GM21515 (cell line): ENCODE measurements around the gene CCL18.
A peak's percentile ranks its signal among the peaks of the same experiment; 100 is the strongest.
"Not testable (repeated sequence)": the region's sequence is repeated elsewhere in the genome, so short reads cannot be mapped to it uniquely, and the experiment has no call there.

ENCODE experiments used
- ATAC-seq: cut with Tn5 transposase; IDR thresholded peaks from one replicate; pipeline ENCODE4 v1.9.1; 2021; ENCODE audit not compliant: unreplicated experiment

The CCL18 gene

DNA sequence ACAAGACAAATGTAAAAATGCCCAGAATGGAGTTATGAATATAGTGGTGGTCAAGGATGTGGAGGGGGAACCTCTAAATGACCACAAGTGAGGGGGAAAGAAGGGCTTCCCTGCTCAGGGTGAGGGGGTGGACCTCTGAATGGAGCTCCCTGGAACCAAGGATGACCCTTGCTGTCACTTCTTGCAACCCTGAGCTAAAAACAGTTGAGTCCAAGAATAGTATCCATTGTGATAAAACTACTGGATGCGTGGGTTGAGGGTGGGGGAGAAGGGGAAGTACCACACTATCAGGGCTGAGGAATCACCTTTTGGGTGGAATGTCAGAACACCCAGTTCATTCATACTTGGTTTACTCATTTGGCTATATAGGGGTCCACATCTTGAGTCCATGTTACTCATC lies 34.9 kb downstream of the CCL18 start:
- ATAC-seq: not testable (repeated sequence)

DNA sequence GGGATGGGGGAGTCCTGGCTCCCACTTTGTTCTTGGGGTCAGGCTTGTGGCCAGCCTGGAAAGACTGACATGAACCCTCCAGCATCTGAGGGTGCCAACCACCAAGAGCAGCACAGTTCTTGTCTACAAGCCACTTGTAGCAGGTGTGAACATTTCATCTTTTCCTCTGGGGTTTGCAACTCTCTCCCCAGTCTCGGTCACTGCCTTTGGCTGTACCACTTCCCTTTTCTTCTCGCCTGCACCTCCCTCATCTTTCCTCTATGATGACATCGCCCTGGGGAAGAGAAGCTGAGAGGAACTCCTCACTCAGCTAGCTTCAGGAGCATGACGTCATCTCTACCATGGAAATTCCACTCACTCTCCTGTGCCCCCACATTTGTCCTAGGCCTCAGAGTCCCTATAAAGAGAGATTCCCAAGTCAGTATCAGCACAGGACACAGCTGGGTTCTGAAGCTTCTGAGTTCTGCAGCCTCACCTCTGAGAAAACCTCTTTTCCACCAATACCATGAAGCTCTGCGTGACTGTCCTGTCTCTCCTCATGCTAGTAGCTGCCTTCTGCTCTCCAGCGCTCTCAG lies 39.4 kb downstream of the CCL18 start, which contains the start of gene CCL4:
Gene CCL4 (plus strand): TSS at position 427 of the 575 bp plus-strand sequence. CDS start 79 bp downstream, at position 506.
- peak; percentile 68 for ATAC-seq

DNA sequence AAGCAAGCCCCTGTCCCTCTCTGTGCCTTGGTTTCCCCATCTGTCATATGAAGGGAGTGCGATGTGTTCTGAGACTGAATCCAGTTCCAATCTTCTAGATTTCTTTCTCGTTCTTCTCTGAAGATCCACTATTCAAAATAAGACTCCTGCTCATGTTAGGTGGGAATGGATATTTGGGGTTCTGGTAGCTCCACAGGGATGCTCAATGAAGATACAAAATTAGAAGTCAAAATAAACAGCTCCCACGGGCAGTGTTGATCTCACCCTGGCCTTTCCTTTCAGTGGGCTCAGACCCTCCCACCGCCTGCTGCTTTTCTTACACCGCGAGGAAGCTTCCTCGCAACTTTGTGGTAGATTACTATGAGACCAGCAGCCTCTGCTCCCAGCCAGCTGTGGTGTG lies 40.2 kb downstream of the CCL18 start:
- ATAC-seq: not testable (repeated sequence)

DNA sequence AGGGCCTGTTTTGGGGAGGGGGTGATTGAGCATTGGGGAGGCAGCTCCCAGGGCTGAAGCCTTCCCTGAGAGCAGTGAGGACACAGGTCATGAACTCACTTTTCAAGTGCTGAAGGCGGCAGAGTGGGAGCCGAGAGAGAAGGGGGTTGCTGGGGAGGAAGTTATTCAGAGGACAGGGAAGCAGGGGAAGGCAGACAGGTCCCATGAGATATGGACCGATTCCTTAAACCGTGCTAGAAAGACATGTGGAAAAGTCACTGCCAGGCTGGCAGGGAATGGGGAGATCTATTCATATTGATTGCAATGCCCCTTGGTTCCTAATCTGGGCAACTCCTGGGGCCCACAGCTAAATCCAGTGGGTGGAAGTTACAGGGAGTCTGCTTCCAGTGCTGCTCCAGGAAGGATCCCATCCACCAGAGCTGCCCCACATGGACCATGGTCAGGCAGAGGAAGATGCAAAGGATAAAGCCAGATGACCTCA lies 40.7 kb downstream of the CCL18 start:
- ATAC-seq: no peak

DNA sequence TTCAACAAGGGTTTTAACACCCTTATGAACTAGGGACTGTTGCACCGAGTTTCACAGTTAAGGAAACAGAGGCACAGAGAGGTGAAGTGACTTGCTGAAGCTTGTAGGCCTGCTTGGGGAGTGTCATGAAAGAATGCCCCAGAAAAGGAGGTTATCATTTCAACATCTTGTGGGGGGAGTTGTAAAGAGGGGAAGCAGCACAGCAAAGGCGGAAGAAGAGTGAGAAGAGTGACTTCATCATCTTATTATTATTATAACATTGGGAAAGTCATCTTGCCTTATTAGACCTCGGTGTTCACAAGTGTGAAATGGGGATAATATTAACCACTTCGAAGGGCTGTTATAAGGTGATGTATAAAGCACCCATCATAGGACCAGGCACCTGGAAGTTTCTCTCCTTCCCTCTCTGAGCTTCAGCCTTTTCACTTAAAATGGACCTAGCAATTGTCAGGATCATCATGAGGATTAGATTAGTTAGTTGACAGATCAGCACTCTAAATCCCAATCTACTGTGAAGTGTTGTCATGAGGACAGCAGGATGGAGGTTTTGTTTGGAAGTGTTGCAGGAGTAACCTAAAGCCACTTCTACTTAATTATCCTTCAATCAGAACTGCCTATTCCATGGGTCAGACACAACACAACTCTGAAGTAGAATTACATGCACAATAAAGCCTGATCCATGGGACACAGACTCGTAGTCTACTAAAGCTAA lies 41.9 kb downstream of the CCL18 start:
- no peak for ATAC-seq

DNA sequence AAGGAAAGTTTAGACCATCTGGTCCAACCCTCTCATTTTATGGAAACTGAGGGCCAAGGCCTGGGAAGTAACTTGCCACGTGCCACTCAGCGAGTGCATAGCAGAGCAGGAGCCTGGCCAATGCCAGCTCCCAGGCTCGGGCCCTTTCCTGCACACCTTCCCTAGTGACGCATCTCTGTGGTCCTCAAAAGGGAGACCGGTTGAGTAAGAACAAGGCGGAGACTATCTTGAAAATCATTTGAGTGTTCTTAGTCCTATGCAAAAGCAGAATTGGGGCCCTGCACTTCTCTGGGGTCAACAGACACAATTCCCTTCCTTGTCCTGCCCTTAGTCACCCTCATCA lies 42.4 kb downstream of the CCL18 start:
- no peak for ATAC-seq

DNA sequence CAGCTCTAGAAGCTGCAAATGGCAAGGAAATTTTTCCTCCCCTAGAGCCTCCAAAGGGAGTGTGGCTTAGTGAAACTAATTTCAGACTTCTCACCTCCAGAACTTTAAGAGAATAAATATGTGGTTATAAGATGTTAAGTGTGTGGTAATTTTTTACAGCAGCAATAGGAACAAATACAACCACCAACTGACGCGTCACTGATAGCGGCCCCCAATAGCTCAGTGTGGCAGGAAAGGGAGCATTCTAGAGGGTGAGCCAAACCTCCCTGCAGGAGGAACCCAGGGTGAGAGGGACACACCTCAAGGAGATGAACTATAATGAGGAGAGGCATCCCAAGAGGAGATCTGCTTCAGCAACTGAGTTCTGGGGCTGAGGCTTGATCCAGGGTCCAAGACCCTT lies 43.6 kb downstream of the CCL18 start:
- ATAC-seq: no peak

DNA sequence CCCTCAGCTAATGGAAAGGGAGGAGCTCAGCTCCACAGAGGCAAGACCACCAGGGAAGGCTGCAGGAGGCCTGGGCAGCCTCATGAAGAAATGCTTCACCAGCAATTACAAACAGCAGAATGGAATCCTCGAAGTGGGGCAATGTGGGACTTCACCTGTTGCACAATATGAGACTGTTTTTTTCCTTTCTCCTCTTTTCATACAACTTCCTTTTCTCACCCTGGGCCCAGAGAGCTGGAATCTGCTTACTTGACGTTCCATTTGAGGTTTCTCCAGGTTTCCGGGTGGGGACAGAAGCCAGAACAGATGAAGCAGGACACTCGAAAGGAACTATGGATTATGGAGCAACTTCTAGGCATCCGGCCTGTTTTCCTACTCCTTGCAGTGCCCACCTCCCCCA lies 44.2 kb downstream of the CCL18 start:
- not testable (repeated sequence) for ATAC-seq

DNA sequence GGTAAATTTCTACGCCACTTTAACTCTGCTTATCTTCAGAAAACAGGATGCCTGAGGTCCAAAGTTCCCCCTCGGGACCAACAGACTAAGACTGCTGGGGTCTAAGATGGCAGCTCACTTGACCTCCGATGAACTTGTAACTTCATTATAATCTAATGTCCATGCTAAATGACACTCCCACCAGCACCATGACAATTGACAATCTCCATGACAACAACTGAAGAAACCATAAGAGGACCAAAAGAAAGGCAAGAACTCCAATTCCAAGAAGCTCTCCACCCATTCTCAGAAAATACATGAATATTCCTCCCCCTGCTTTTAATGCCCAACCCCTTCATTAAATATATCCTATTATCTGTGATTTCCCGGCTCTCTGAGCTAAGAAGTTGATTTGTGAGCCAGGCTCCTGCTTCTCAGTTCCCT lies 47.0 kb downstream of the CCL18 start:
- no peak for ATAC-seq

DNA sequence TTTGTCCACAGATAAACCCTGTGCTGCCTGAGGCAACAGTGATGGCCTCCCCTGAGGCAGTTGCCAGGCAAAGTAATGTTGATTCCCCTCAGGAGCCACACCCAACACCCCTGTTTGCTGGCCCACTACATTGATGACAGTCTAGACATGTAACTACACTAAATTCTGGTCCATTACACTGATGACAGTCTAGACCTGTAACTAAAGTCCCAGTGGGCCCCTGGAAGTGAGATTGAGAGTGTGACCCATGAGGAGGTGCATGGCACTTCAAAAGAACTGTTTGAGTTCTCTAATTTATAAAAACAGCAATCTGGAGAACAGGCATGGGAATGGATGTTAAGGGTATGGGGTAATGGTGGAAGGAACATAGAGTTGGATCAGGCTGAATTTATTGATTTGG lies 48.5 kb downstream of the CCL18 start:
- ATAC-seq: no peak

DNA sequence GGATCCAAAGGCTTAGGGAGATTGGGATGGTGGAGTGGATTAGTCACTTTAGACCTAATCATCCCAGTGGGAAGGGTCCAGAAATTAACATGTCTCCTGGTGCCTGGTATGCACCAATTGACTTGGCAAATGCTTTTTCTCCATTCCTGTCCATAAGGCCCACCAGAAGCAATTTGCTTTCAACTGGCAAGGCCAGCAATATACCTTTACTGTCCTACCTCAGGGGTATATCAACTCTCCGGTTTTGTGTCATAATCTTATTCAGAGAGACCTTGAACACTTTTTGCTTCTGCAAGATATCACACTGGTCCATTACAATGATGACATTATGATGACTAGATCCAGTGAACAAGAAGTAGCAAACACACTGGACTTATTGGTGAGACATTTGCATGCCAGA lies 49.1 kb downstream of the CCL18 start:
- ATAC-seq: not testable (repeated sequence)

DNA sequence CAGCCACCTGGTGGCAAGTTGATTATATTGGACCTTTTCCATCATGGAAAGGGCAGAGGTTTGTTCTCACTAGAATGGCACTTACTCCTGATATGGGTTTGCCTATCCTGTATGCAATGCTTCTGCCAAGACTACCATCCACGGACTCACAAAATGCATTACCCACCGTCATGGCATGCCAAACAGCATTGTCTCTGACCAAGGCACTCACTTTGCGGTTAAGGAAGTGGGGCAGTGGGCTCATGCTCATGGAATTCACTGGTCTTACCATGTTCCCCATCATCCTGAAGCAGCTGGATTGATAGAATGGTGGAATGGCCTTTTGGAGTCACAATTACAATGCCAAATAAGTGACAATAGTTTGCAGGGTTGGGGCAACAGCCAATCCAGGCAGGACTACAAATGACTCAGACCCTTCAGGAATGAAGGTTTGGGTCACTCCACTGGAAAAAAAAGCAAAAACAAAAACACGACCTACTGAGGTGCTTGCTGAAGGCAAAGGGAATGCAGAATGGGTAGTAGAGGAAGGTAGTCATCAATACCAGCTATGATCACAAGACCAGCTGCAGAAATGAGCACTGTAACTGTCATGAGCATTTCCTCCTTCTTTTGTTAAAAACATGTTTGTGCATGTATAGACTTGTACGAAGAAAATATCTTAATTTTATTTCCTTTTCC lies 51.0 kb downstream of the CCL18 start:
- not testable (repeated sequence) for ATAC-seq

DNA sequence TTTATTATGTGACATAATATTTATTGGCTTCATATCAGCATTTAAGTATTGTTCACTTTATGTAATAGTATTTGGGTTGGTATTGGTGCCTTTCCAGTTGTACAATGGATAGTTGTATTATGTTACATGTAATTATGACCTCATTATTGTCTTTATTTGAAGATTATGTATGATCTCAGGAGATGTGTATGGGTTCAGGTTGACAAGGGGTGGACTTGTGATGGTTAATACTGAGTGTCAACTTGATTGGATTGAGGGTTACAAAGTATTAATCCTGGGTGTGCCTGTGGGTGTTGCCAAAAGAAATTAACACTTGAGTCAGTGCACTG lies 51.5 kb downstream of the CCL18 start:
- not testable (repeated sequence) for ATAC-seq

DNA sequence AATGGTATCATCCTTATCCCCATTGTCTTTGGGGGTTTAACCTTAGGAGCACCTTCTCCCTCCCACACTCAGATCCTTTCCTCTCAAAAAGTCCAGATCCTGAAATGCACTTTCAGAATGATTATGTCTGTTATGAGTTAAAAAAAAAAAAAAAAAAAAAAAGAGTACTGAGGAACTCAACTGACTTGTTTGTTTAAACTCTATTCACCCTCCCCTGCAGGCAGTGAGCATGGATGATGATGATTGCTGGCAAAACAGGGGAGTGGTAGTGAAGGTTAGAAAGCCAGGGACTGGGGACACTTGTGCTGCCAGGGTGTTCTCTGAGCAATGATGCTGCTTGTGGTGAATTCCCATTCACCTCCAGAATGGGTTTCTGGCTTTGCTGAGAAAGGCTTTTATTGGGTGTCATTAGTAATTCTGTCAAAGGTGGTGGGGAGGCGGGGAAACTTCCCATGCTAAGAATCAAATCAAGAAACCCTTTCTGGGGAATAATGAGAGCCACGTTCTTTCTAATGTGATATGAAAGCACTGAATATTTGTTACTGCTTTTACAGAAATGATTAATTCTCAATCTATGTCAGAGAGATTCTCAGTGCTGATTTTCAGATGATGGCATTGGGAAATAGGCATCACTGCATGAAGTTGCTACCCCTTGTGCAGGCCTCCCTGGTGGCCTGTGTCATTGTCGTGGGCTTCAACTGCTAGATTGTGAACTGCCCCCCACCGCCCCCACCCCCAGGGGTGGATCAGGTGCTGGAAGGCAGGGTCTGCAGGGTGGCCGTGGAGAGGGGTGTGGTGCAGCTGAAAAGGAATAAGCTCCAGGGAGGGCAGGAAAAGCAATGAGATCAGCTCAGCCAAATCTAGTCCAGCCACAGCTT lies 53.7 kb downstream of the CCL18 start:
- no peak for ATAC-seq

DNA sequence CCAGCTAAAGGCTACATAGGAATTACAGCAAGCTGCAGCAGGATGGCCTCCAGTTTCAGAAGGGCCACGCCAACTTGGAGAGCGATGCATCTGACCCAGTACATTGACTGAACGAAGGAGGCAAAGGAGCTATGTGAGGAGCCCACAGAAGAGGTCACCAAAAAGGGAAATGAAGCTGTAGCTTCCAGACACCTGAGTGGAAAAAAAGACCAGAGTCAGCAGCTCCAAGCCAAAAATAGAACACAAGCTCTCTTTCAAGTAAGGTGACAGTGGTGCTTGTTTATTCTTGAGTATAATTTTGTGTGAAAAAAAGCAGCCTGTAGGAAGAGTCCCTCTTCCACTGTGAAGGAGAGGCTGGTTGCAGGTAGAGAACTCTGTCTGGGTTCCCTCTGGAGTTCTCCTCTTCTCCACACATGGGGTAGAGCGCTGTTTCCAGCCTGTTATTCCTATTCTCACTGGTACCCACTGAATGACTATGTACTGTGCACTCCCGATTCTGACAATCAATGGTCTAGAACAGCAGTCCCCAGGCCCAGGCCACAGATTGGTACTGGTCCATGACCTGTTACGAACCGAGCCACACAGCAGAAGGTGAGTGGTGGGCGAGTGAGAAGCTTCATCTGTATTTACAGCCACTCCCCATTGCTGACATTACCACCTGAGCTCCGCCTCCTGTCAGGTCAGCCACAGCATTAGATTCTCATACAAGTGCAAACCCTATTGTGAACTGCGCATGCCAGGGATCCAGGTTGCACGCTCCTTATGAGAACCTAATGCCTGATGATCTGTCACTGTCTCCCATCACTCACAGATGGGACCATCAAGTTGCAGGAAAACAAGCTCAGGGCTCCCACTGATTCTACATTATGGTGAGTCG lies 54.6 kb downstream of the CCL18 start:
- no peak for ATAC-seq

DNA sequence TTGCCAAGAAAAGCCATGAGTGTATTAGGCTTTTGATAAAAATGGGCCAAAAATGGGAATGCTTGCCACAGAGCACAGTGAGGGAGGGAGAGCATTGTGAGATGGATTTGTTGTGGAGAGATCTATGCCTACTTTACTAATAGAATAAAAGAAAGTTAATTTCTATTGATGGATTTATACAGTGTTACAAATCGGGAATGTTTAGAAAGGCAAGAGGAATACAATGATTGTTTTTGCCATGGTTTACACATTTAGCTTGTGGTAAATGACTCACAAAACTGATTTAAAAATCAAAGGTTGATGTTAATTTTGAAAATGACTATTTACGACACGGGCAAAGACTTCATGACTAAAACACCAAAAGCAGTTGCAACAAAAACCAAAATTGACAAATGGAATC lies 56.1 kb downstream of the CCL18 start:
- ATAC-seq: no peak

DNA sequence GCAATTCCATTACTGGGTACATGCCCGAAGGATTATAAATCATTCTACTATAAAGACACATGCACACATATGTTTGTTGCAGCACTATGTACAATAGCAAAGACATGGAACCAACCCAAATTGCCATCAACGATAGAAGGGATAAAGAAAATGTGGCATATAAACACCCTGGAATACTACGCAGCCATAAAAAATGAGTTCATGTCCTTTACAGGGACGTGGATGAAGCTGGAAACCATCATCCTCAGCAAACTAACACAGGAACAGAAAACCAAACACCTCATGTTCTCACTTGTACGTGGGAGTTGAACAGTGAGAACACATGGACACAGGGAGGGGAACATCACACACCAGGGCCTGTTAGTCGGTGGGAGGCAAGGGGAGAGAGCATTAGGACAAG lies 57.0 kb downstream of the CCL18 start:
- not testable (repeated sequence) for ATAC-seq
